ENCODE data around the gene OR1D2.
"Not testable (repeated sequence)": the region's sequence is repeated elsewhere in the genome, so short reads cannot be mapped to it uniquely, and the experiment has no call there.

OR1D2 gene

GRCh38 chr17:3104322-3104721 is at the start of gene OR1D2:
Gene OR1D2 (minus strand): TSS chr17:3104422. CDS start chr17:3092996, 11,426 bp downstream.
- no peak for DNase-seq

GRCh38 chr17:3137494-3137893 is 33.3 kb upstream of the OR1D2 start:
- not testable (repeated sequence) for DNase-seq

GRCh38 chr17:3127451-3127850 is 23.2 kb upstream of the OR1D2 start, which contains the start of gene OR1G1:
Gene OR1G1 (minus strand): TSS chr17:3127551. CDS start chr17:3127551, 0 bp downstream.
- DNase-seq, result no peak

- DNase-seq, result not testable (repeated sequence)
Observed at GRCh38 chr17:3073850-3074249, 30.4 kb downstream of the OR1D2 start.

DNA sequence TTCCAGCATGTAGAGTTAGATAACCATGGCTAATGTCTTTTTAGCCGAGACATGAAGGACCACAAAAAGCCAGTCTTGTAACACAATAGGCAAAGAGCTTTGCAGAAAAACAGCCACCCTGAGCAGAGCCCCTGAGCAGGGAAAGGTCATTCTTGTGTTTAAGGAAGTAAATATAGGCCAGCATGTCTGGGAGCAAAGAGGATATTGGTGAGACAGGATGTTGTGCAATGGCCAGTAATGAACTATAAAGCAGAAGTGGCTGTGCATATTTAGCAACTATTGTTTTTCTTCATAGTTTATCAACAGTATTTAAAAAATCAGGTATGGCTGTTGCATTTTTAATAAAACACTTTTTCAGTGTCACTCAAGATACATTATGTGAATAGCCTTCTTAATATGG is 39.0 kb downstream of the OR1D2 start:
- not testable (repeated sequence) for DNase-seq

DNA sequence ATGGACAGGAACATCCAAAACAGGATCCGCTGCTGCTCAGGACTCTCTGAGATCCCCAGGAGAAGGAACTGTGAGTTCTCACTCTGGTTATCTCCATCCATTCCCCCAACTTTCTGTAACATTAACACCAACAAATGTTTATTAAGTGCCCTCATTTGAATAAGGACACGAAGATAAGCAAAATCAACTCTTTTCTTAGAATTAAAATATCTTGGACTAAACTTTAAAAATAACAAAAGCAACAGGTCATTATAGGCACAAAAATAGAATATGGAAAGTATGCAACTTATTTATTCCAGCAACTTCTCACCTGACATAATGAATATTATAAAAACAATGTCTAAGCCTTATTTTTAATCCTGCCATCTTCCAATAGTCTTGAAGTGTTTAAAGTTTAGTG is 40.7 kb downstream of the OR1D2 start, which contains the start of gene OR1D5:
OR1D5 (minus strand) TSS at position 101 of the 400 bp plus-strand sequence; CDS start at position 101, 0 bp downstream.
- DNase-seq, result not testable (repeated sequence)

- not testable (repeated sequence) for DNase-seq
Observed at GRCh38 chr17:3062824-3063377, 41.3 kb downstream of the OR1D2 start.

DNA sequence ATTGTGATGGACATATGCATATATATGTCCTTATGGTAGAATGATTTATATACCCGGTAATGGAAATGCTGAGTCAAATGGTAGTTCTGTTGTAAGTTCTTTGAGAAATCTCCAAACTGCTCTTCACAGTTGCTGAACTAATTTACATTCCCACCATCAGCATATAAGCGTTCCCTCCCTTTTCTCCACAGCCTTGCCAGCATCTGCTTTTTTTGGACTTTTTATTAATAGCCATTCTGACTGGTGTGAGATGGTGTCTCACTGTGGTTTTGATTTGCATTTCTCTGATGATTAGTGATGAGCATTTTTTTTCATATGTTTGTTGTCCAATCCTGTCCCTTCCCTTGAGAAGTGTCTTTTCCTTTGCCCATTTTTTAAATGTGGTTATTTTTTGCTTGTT is 49.4 kb downstream of the OR1D2 start:
- DNase-seq, result not testable (repeated sequence)

GRCh38 chr17:3049705-3050295 is 54.4 kb downstream of the OR1D2 start:
- no peak for DNase-seq

GRCh38 chr17:3048727-3049471 is 55.3 kb downstream of the OR1D2 start:
- DNase-seq, result peak; percentile 96

- DNase-seq, result no peak
Observed at GRCh38 chr17:3046753-3047152, 57.5 kb downstream of the OR1D2 start.

GRCh38 chr17:3043737-3044365 is 60.4 kb downstream of the OR1D2 start:
- DNase-seq, result no peak

- DNase-seq, result no peak
Observed at GRCh38 chr17:3040882-3041281, 63.3 kb downstream of the OR1D2 start.

GRCh38 chr17:3039736-3040135 is 64.5 kb downstream of the OR1D2 start:
- no peak for DNase-seq

DNA sequence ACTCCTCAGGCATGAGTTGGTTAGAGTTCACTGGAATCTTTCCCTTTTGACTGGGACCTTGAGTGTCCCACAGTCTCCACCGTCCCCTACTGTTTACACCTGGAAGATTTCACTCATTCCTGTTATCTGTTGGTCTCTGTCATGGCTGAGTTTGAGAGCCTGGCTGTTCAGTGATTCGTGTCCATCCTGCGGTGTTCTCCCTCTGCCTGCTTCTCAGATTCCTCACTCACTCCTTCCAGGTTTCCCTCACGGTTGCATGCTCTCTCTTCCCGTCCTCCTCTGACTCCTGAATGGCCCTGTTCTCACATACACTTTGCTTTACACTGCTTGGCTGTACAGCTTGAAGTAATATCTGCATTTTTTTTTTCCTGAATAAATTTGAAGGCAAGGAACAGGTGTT is 65.3 kb downstream of the OR1D2 start:
- no peak for DNase-seq
